ENCODE results near the gene FGF23.
"Not testable (repeated sequence)": the region's sequence is repeated elsewhere in the genome, so short reads cannot be mapped to it uniquely, and the experiment has no call there.

Gene FGF23

DNA sequence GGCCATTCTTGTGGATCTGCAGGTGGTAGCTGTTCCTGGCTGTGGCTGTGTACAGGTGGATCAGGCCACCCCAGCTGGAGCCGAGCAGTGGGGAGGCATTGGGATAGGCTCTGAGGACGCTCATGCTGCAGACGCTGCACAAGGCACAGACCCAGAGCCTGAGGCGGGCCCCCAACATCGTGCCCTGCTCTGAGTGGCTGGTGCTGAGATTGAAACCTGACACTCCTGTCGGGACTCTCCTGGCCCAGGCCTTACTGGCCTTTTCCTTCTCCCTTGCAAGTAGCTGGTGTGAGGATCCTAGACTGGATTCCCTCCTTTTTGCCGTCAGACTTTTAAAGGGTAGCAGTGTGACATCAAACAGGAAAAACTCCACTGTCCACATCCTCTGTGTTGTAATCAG is at the start of gene FGF23:
TSS of gene FGF23 (minus strand) at position 308 of the 400 bp plus-strand sequence. CDS start at position 178, 130 bp downstream.
- peak; percentile 56 for DNase-seq (ENCODE audit: low read depth)

DNA sequence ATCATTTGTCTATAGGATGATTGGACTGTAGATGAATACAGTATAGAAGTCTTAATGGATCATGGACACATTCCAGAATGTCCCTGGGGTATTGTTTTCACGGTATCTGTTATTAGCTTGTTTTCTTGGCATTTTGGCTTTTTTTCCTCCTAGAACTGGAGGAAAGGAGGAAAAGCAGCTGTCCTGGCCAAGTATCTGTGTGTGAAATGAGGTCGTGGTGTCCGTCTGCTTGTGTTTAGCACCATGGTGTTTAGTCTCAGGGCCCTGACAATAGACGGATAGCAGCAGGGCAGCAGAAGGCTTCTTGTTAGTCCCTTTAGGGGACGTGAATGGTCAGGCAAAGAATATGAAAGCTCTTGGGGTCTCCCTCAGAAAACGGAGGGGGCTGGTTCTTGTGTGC is 44.9 kb upstream of the FGF23 start:
- DNase-seq (ENCODE audit: low read depth), result no peak

DNA sequence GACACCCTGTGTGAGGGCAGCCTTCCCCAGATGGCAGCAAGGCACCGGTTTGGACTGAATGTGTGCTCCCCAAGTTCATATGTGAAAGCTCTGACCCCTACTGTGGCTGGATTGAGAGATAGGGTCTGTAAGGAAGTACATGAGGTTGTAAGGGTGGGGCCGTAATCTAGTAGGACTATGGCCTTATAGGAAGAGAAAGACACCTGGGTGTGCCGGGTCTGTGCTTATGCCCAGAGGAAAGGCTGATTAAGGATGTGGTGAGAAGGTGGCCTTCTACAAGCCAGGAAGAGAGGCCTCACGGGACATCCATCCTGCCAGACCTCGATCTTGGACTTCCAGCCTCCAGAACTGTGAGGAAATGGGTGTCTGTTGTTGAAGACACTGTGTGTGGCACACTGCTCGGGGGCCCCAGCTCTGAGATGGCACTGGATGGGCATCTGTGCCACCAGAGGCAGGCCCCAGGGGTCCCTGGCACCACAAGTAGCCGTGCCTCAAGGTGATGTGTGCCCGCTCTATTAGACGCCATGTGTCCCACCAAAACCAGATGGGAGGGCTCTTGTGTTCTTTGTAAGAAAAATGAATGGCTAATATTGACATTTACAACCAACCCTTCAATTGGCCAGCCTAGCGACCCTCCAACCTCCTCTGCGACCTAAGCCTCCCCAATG is 44.1 kb upstream of the FGF23 start:
- no peak for DNase-seq (ENCODE audit: low read depth)

DNA sequence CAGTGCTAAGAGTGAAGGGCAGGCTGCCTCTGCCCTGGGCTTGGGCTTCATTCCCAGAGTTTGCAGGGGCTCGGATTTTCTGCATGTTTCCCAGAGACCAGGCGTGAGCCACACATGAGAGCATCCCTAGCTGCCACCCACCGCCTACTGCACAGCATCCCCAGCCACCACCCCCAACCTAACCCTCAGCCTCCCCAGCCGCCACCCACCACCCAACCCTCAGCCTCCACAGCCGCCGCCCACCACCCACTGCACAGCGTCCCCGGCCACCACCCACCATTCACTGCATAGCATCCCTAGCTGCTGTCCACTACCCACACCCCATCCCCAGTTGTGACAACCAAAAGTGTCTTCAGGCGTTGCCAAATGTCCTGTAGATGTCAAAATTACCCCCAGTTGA is 43.5 kb upstream of the FGF23 start:
- DNase-seq (ENCODE audit: low read depth), result no peak

DNA sequence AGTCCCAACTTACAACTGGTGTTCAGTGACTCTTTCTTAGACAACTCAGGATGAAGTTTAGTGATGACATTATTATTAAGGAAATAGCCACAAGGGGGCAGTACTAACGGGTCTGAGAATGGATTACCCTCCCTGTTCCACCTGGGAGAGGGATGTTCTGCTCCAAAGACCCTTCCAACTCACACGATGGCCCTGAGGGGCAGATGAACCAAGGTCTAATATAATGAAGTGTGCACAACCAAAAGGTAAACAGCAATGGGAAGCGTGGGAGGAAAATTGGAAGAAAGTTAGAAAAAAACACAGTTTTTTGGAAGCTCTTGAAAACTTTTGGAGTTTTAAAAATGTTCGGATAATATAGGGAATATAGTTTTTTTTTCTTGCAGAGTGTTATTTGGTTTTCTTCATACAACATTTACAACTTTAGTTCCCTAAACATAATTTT is 42.1 kb upstream of the FGF23 start:
- peak; percentile 41 for DNase-seq (ENCODE audit: low read depth)

DNA sequence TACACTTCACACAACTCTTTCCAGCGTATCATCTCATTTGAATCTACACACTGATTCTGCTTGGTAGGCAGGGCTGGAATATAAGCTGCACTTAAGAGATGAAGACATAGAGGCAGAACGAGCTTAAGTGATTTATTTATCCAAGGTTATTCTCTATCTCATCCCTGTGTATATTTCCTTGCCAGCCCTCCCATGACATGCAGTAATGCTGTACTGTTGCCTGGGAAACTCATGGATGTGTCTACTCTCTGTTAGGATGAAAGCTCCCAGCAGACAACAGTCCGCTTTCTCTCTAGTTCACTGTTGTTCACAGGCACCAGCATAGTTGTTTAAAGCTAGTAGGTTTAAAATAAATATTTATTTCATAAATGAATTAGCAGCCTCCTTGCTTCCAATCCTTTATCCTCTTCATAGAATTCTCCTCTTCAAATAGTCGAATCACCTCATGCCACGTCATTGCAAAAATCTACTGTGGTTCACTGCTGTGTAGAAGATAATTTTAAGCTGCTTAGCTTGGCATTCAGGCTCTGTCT is 40.7 kb upstream of the FGF23 start:
- DNase-seq (ENCODE audit: low read depth), result no peak

DNA sequence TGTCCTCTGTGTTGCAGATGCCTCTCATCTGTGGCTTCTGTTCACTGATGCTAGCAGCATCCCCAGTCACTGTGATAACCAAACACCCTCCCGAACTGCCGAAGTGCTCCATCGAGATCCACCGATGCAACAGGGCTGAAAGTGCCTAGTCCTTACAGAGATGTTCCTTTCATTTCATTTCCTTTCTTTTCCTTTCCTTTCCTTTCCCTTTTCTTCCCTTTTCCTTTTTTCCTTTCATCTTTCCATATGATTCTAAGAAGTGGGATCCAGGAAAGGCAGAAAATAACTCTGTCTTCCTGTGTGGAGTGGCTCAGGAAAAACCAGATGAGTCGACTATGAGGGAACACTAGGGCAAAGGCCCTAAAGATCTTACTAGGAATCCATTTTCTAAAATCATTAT is 39.4 kb upstream of the FGF23 start:
- no peak for DNase-seq (ENCODE audit: low read depth)

DNA sequence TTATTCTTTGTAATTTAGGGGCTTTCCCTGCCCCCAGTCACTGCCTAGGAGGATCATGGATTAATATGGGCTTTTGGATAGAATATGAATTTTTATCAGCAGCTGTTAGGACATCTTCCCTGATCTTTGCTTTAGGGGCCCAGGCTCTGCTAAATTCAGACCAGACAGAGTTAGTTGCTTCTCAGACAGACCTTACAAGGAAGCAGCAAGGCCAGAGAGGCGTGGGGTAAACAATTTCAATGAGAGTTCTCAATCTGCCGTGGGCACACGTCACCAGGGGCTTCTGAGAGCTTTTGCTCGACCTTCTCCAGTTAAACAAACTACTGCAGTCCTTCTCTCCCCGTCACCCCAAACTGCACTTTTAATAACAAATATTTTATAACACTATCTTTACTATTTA is 38.4 kb upstream of the FGF23 start:
- no peak for DNase-seq (ENCODE audit: low read depth)

DNA sequence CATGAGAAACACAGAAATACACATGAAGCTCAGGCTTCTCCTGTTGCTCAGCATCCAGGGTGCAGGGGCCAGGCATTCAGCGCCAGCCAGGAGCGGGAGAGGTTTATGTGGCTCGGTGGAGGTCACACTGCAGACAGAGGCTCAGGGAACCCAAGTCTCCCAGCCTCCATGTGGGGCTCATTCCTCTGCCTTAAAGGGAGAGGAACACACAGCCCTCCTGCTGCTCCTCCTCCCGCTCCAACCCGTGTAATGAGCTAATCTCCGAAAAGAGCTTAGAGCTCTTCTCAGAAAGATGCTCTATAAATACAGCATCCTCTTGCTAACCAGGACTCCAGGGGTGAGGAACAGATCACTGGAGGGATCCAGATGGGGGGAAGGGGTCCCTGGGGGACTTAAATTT is 37.9 kb upstream of the FGF23 start:
- DNase-seq (ENCODE audit: low read depth), result no peak

DNA sequence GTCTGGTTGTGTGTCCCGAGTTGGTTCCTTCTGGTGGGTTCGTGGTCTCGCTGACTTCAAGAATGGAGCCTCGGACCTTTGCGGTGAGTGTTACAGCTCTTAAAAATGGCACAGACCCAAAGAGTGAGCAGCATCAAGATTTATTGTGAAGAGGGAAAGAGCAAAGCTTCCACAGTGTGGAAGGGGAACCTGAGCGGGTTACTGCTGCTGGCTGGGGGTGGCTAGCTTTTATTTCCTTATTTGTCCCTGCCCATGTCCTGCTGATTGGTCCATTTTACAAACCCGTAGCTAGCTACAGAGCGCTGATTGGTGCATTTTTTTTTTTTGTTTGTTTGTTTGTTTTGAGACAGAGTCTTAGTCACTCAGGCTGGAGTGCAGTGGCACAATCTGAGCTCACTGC is 36.8 kb upstream of the FGF23 start:
- DNase-seq (ENCODE audit: low read depth), result no peak

DNA sequence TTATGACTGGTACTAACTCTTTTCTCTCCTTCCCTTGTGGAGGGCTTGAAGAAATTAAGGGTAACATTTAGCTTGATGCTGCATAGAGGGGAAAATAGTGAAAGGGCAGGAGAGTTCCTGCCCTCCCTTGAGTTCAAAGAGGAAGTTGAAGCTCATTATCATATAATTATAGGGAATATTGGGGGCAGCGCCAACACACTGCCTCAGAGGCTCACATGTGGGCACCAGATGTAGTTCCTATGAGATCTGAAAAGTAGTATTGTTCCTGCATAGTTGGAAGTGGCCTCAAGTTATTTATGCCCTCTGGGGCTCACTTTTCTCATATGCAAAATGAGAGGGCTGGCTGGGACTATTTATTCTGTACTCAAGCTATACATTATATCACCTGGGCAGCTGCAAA is 33.0 kb upstream of the FGF23 start:
- DNase-seq (ENCODE audit: low read depth), result no peak

DNA sequence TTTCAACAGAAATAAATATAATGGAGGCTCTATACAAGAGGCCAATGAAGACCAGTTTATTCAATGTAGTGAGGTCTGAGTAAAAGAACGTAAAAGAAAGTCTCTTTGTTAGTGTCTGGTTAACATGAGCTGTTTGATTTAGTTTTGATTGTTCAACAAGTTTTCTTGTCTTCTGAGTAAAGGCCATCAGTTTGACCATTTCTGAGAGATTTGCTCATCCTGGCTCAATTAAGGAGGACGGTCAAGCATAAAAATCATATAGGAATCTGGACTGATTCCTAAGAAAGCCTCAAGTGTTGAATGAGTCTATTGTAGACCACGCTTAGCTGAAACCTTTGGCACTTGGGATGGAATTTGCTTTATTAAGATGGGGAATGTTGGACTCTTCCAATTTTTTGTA is 32.5 kb upstream of the FGF23 start:
- no peak for DNase-seq (ENCODE audit: low read depth)

DNA sequence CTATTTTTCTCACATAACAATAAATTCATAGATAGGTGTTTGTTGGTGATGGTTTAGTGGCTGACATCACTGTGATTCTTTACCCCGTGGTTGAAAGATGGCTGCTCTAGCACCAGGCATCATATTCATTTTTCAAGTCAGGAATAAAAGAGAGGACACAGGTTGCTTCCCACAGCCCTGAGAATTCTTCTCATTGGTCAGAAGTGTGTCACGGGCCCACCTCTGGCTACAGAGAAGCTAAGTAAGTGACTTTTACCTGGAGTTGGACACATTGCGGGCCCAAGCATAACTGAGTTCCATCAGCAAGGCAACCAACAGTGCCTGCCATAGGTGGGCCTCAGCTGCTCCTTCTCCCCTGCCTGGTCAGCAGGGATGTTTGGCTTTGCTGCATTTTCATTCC is 27.6 kb upstream of the FGF23 start:
- no peak for DNase-seq (ENCODE audit: low read depth)

DNA sequence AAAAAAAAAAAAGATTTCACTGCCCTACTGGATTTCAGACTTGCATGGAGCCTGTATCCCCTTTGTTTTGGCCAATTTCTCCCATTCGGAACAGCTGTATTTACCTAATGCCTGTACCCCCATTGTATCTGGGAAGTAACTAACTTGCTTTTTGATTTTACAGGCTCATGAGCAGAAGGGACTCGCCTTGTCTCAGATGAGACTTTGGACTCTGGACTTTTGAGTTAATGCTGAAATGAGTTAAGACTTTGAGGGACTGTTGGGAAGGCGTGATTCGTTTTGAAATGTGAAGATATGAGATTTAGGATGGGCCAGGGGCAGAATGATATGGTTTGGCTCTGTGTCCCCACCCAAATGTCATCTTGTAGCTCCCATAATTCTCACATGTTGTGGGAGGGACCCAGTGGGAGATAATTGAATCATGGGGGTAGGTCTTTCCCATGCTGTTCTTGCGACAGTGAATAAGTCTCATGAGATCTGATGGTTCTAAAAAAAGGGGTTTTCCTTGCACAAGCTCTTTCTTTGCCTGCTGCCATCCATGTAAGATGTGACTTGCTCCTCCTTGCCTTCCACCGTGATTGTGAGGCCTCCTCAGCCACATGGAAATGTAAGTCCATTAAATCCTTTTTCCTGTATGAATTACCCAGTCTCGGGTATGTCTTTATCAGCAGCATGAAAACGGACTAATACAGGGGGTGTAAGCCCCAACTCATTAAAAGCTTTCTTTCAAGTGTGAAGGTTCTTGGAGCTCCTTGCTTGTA is 25.5 kb upstream of the FGF23 start:
- DNase-seq (ENCODE audit: low read depth), result not testable (repeated sequence)

DNA sequence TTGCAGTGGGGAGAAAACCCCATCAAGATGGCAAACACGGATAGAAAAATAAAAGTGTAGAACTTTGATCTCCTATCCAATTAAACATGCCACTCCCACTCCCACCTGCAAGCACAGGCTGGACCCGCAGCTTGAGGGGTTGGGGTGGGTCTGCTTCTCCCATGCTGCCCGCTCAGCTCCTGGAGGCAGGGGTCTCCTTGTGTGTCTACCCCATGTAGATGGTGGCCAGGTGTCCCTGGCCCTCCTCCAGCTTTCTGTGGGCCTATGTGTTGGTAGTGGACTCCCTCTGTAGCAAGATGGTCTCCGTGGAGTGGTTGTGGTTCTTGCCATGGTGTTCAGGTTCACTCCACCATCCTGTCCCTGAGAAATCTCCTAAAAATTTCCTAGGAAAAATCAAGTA is 23.5 kb upstream of the FGF23 start:
- DNase-seq (ENCODE audit: low read depth), result no peak

DNA sequence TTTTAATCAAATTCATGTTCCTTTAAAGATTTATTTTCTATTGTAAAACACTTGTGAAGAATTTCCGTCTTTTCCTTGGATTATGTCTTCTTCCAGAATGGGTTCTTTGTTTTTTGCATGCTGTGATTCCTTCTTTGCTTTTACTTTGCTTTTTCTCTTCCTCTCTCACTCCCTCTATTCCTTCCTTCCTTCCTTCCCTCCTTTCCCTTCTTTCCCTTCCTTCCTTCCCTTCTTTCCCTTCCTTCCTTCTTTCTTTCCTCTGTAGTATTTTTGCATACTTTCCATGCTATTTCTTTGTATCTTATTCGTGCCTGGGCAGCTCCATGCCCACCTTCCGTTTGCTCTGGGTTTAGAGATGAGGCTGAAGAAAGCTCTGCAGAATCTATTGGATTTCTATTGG is 21.6 kb upstream of the FGF23 start:
- no peak for DNase-seq (ENCODE audit: low read depth)

DNA sequence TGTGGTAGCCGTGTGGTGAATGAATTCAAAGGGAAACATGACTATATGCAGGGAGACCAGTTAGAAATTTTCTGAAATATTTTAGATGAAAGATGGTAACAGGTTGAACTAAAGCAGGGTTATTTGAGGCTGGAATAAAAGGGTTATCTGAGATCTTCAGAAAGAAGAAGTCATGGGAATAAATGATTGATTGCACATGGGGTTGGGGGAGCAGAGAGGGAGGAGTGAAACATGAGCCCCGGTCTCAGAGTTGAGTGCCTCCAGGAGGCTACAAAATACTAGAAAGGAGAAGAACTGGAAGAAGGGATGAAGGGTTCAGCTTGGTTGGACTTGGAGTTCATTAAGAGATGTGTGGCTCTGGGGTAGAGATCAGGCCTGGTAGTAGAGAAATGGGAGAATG is 16.3 kb upstream of the FGF23 start:
- DNase-seq (ENCODE audit: low read depth), result no peak

DNA sequence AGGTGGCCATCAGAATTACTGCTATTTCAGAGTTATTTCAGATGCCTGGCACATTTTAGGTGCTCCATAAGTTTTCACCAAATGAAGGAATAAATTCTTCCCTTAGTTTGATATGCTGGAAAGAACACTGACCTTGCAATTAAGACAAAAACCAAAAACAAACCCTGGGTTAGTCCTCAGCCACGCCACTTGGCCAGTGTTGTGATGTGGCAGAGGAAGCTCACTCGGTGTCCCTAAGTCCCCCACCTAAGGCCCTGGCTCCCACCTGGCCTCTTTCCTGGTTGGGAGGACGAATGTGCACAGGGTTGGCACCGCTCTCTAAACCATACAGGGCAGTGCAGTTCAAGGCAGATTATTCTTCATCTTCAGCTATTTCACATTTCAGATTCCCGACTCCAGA is 13.7 kb upstream of the FGF23 start:
- no peak for DNase-seq (ENCODE audit: low read depth)

DNA sequence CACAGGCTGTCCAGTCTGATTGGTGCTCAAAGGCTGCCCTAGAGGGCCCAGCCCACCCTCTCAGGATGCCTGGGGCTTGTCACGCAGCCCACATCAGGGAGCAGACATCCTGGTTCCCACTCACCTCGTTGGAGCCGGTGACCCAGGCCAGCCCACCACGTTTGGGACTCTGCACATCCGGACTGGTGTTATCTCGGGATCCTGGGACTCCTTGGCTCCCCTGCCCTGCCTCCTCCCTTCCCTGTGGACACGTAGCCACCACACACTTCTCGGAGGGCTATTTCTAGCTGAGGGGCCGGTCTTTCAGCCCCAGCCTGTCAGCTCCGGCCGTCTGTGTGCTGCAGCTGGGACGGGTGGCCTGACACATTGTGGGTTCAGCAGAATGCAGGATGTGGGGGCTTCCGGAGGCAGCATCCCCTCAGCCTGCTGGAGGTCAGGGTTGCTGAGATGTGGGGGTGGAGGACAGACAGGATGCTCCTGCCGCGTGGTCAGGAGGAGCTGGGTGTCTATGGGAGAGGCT is 12.8 kb upstream of the FGF23 start:
- no peak for DNase-seq (ENCODE audit: low read depth)

DNA sequence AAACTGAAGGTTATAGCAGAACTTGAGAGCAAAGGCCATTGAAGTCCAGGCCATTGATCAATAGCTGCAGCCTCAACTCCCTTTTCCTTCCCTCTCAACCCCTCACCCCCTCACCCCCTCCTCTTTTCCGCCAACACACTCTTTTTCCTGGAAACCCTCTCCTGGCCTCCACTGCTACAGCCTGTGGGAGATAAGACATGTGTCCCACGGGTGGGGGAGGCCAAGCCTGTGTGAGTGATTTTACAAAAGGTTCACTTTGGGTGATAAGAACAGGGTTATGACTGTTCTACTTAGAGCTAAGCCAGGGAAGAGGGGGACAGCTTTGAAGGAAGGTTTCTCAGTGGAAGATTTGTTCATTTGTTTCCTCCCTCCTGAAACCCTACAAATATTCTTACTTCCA is 9.2 kb upstream of the FGF23 start:
- DNase-seq (ENCODE audit: low read depth), result no peak

DNA sequence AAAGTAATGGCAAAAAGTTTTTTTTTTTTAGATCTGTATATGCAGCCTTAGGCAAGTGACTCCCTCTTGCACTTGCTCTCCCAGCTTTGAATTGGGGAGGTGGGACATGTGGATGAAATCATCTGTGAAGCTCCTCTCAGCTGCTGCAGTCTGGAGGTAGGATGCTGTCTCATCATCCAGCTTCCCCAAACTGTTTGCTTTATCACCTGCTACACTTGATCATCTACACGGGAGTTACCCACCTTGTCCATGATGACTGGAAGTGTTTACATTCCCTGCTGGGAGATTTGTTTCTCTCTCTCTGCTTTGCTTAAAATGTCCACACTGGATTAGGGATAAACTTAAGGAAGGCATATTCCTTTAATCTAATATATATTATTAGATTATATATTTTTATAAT is 8.5 kb upstream of the FGF23 start:
- no peak for DNase-seq (ENCODE audit: low read depth)

DNA sequence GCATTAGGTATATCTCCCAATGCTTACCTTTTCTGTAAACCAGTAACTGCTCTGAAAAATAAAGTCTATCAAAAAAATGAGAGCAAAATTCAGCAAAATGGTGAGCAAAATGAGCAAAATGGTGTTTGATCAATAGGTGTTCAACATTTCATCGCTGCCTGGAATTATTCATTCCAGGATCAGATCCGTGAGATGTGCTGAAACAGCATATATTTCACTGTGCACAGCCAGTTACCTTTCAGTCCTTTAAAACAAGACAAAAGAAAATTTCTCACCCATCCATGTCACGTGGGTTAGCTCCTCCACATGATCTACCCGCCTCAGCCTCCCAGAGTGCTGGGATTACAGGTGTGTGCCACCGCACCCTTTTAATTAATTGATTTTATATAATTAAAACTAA is 8.1 kb upstream of the FGF23 start:
- no peak for DNase-seq (ENCODE audit: low read depth)

DNA sequence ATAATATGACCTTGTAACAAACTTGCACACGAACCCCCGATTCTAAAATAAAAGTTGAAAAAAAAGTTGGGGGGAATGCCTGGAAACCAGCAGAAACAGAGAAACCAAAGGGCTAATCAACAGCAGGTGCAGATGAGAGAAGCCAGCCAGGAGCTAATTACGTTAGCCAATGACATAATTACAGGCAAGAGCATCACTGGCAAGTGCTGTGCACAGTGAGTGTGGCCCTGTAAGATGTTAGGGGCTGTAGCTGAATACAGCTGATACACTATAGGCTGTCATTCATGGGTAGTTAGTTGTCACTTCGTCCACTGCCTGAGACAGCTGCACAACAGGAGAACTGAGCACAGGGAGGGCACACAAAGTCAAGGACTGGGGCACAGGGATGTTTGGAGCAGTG is 7.3 kb upstream of the FGF23 start:
- DNase-seq (ENCODE audit: low read depth), result no peak
